HG02571 (cell line): ENCODE measurements around the gene WBP1L.
"Not testable (repeated sequence)": the region's sequence is repeated elsewhere in the genome, so short reads cannot be mapped to it uniquely, and the experiment has no call there.

Experiments
- ATAC-seq: cut with Tn5 transposase; IDR thresholded peaks from one replicate; pipeline ENCODE4 v1.9.1; 2021; ENCODE audit warnings: mild to moderate bottlenecking, moderate library complexity; ENCODE audit not compliant: unreplicated experiment

The WBP1L gene

DNA sequence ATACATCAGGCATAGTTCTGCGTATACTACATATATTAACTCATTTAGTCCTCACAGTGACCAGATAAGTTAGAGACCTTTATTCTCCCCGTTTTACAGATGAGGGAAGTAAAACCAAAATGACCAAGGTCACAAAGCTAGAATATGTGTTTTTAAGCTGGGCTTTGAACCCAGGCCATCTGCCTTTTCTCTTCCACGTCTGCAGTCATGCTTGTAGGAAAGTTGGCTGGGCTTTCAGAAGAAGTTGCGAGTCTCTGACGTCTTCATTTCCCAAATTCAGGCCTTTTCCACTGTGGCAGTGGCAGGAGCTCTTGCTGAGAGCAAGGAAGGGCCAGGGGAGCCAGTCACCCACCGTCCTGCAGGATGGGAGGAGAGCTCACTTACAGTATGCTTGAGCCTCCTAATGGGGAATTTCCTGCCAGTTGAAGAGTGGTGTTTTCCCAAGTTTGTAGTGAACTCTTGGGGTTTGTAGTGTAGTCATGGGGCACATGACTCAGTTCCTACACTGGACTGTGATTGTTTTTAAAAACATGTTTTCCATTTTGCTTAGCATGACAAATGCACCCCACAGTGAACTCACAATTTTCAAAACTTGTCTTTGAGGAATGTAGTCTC, 59.3 kb downstream of the WBP1L start:
- no peak for ATAC-seq

DNA sequence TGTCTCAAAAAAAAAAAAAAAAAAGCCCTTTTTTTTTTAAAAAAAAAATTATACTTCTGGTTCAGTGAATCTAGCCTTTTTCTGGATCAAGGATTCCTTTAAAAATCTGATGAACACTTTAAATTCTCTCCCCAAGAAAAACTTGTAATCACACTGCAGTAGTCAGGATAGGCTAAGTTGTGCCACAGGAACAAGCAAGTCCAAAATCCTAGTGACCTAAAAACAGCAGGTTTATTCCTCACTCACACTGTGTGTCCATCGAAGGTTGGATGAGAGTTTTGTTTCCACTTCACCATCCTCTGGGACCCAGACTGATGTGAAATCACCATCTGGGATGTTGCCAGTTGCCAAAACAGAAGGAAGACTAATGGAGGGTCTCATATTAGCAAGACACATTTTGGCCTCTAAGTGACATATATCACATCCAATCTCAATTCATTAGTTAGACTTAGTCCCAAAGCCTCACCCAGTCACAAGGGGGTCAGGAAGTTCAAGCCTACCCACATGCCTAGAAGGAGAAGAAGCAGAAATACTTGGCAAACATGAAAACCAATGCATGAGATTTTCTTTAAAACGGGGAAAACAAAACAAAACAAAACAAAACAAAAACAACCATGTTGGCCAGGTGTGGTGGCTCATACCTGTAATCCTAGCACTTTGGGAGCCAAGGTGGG, 60.8 kb downstream of the WBP1L start:
- no peak for ATAC-seq

DNA sequence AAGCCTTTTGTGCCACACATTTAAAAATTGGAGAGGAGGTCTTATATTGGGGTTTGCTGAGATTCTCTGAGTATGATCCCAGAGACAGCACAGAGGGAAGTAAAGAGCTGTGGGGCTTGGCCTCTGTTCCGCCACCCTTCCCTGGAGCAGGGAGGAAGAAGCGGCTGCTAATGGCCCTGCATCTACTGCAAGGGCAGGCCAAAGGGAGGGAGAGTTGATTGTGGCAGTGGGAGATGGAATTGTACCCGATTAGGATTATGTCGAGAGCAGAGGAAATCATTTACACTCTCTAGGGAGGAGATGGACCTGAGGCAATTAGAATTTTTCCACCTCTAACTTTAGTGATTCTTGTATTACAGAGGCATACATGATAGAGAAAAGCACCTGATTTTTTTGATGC, 64.6 kb downstream of the WBP1L start:
- no peak for ATAC-seq

DNA sequence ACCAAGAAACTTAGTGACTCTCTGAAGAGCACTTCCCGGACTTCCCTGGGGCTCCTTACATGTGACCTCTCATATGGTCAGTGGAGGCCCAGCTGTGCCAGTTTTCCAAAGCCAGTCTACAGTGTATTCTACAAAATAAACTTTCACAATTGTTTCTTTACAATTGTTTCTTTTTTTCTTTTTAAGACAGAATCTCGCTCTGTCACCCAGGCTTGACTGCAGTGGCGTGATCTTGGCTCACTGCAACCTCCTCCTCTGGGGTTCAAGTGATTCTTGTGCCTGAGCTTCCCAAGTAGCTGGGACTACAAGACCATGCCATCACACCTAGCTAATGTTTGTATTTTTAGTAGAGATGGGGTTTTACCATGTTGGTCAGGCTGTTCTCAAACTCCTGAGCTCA, 67.6 kb downstream of the WBP1L start:
- ATAC-seq: no peak

DNA sequence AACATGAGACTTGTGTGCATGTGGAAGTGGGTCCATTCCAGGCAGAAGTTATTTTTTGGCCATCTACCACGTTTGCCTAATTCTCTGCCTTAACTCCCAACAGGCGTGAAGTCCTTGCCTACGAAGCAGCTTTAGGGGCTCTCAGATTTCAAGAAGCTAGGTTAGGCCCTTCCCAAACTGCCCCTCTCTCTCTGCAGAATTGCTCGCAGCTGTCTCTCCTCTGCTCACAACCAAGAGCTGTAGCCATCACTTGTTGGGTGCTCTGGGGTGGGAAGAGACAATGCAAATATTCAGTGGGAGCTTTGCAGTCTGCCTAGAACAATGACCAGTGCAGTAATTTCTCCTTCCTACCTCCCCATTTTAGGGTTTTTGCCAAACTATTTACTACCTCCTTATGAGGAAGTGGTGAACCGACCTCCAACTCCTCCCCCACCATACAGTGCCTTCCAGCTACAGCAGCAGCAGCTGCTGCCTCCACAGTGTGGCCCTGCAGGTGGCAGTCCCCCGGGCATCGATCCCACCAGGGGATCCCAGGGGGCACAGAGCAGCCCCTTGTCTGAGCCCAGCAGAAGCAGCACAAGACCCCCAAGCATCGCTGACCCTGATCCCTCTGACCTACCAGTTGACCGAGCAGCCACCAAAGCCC, 68.6 kb downstream of the WBP1L start:
- no peak for ATAC-seq

DNA sequence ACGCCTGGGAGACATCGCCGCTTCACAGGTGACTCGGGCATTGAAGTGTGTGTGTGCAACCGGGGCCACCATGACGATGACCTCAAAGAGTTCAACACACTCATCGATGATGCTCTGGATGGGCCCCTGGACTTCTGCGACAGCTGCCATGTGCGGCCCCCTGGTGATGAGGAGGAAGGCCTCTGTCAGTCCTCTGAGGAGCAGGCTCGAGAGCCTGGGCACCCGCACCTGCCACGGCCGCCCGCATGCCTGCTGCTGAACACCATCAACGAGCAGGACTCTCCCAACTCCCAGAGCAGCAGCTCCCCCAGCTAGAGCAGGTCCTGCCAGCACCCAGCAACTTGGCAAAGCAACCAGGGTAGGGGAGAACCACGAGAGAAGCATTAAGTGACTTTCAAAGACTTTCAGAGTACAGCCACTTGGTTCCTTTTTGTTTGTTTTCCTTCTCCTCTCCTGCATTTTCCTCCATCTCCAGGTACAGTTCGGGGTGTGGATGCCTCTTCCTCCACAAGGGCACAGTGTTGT, 69.3 kb downstream of the WBP1L start:
- ATAC-seq: no peak

DNA sequence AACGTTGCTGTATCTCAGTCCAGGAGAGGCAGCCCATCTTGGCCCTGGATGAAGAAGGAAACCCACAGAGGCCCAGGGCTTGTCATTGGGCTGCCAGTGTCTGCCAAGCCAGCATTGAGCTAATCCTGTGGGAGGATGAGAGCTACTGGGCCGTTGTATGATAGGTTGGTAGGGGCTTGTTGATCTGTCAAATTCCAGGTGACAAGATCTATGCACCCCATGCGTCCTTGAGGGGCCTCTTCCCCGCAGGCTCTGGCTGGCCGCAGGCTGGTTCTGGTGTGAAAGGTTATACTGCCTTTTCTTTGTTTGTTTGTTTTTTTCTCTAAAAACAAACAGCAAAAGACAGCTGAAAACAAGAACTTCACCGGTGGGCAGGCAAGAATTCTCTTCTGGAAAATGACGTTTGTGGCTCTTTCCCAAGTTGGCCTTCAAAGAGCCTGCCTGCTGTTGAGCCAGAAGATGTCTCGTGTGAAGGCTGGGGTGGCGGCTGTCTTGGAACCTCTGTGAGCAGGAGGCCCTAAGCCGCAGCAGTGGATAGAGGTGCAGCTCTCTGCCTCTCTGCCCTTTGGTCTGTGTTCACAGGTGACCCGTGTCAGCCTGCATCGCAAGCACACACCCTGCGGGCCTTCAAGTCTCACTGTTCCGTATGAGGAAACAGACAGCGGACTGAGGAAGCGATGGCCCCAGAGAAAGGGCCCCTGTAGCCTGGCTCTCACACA, 70.1 kb downstream of the WBP1L start:
- no peak for ATAC-seq

DNA sequence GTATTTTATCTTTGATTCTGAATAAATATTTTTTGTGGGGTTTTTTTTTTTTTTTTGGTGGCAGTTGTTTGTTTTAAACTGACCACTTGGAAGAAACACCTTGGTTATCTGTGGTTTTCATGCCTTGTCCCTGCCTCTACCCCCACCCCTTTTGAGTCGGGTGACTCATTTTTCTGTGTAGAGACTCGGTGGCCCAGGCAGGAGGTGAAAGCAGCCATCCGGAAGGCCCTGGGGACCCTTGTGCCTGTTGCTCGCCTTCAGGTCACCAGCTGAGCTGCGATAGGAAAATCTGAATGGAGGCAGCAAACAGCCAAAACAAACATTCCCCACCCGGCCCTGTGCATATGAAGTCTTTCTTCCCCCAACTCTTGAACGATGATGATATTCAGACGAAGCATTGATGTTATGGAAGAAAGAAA, 70.7 kb downstream of the WBP1L start:
- ATAC-seq: no peak

DNA sequence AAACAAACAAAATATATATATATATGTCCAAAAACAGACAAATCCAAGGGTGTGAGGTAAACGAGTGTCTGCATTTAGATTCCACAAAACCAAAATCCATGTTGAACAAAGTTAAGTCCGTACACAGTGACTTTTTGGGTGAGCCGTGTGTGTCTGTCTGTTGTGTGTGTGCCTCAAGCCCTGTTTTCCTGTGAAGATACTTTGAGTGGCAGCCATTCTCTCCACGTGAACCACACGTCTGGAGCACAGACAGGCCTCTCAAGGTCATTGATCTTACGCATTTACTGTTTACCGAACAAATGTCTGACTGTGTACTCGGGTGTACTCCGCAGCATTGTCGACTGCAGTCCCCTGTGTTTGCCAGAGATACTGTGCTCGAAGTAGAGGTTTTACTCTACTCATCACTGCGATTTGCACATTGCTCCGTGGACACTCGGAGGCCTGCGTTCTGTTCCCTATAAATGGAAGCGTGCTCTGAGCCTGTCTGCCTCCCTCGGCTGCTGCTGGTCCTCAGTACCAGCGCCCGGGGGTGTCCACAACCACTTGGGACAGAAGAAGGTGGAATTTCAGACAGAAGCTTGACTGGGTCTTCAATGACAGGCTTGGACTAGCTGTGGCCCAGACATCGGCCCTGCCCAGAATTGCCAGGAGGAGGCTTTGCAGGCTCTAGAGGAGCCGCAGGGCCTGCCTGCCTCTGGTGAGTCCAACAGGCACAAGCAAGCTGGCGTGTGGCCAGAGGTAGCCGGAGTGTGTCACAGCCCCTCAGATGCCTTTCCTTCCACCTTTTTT, 71.3 kb downstream of the WBP1L start:
- ATAC-seq: no peak

DNA sequence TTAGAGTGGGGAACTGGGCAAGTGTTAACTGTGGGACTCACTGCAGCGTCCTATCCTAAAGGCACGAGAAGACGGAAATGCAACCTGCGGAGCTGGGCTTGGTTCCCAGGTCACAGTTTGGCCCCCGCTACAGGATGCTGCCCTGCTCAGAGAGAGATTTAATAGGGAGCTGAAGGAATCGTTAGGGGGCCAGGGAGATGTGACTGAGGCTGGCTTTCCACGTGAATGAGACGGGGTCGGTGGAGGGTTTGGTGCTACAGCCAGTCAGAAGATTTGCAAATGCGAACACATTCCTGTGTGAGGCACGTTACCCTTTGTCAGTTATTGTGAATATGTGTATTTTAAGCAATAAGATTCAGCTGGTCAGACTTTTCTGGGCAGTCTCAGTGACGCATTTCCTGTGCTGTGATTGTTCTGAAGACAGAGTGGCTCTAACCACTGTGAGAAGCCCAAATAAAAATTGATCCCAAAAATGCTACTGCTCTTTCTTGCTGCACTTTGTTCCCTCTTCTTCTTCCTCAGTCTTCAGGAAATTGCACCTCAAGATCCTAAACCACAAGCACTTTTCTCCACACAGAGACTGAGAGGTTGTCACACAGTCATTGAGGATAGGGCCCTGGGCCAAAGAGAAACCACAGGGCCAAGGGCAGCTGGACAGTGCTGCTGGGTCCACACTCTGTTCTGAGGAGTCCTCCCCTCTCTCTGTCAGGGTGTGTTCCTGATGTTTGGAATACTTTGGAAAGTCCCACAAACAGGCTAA, 72.2 kb downstream of the WBP1L start:
- no peak for ATAC-seq

DNA sequence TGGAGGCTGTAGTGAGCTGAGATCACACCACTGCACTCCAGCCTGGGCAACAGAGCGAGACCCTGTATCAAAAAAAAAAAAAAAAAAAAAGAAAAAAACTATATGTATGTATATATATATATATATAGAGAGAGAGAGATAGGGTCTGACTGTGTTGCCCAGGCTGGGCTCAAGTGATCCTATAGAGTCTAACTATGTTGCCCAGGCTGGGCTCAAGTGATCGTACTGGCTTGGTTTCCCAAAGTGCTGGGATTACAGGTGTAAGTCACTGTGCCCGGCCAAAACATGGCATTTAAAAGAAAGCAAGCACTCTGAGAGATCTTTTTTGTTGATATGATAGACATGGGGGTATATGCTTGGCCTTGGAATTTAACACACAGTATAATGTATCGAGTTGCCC, 73.4 kb downstream of the WBP1L start:
- no peak for ATAC-seq

DNA sequence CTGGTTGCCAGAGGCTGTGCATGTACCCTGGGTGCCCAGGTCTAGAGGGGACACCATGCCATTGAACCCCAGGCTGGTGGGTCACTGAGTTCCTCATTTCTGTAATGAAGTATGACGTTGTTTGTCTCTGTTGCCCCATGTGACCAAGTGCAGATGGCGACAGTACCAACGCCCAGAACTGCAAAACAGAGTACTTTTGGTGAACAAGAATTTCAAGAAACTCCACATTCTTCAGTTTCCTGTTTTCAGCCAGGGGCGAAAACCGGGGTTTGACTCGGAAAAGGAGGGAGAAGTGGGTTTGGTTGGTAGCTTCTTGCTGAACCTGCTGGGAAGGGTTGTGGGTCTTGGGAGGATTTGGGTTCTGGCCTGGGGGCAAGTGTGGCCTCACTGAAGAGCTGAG, 75.3 kb downstream of the WBP1L start:
- no peak for ATAC-seq

DNA sequence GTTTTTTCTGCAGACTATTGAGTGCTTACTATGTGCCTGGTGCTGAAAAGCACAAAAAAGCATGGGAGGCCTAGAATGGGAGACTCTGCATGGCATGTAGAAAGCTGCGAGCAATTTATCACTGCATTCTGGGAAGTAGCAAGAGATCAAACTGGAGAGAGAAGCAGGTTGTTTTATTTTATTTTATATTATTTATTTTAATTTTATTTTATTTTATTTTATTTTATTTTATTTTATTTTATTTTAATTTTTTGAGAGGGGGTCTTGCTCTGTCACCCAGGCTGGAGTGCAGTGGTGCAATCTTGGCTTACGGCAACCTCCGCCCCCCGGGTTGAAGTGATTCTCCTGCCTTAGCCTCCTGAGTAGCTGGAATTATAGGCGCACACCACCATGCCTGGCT, 76.3 kb downstream of the WBP1L start:
- not testable (repeated sequence) for ATAC-seq

DNA sequence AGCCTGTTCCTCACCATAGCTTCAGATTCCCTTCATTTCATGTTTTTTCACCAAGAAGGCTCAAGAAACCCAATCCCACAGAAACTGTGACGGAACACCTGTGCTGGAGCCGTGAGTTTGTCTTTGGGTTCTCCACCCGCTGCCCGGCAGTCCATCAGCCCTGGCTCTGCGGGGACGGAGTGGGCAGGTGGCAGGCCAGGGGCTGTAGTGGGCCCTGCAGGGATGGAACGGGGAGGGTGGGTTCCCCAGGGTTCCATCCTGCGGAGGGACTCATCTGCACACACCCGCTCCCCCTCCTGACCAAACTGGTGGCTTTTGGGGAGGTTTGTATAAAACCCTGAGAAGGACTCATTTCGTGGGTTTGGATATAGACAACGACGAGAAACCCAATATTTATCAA, 78.5 kb downstream of the WBP1L start:
- no peak for ATAC-seq

DNA sequence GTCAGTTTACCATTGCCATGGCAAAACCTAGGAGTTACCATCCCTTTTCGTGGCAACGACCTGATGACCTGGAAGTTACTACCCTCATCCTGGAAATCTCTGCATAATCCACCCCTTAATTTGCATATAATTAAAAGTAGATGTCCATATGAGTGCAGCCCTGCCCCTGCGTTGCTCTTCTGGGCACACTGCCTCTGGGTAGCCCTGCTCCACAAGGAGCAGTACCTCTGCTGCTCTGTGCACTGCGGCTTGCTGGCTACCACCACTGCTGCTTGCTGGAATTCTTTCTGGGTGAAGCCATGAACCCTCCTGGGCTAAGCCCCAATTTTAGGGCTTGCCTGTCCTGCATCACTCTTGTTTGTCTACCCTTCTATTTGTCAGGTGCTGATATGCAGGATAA, 80.9 kb downstream of the WBP1L start:
- ATAC-seq: no peak

DNA sequence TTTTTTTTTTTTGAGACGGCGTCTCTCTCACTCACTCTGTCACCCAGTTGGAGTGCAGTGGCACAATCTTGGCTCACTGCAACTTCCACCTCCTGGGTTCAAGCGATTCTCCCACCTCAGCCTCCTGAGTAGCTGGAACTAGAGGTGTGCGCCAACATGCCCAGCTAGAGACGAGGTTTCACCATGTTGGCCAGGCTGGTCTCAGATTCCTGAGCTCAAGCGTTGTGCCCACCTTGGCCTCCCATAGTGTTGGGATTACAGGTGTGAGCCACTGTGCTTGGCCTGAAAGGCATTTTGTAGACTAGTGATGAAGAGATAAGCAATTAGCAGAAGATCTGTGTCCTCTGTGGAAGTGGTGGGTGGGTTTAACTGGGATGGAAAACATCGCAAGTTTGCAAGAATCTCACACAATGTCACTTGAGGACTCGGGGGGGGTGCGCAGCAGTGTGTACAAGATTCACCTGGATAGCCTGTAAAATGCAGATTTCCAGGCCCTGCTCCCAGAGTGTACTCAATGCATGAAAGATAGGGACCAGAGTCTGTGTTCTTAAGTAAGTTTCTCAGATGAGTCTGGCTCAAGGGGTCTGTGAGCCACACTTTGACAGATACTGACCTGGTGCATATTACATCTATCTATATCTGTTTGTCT, 82.5 kb downstream of the WBP1L start:
- ATAC-seq: no peak

DNA sequence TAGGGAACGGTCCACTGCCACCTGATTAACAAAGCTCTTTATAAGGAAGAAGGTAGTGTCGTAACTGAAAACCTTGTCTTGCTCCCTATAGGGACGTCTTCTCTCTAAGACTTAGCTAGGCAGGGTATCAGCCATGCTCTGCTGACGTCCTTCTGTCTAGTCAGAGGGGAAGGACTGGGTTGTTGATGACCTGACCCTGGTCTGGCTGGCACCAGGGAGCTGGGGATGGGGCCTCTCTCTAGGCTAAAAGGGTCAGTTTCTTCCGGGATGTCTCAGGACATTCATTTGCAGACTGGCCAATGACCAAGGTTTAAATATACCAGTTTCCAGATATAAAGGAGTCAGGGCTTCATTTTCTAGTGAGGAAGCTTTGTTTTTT, 83.8 kb downstream of the WBP1L start:
- ATAC-seq: no peak

DNA sequence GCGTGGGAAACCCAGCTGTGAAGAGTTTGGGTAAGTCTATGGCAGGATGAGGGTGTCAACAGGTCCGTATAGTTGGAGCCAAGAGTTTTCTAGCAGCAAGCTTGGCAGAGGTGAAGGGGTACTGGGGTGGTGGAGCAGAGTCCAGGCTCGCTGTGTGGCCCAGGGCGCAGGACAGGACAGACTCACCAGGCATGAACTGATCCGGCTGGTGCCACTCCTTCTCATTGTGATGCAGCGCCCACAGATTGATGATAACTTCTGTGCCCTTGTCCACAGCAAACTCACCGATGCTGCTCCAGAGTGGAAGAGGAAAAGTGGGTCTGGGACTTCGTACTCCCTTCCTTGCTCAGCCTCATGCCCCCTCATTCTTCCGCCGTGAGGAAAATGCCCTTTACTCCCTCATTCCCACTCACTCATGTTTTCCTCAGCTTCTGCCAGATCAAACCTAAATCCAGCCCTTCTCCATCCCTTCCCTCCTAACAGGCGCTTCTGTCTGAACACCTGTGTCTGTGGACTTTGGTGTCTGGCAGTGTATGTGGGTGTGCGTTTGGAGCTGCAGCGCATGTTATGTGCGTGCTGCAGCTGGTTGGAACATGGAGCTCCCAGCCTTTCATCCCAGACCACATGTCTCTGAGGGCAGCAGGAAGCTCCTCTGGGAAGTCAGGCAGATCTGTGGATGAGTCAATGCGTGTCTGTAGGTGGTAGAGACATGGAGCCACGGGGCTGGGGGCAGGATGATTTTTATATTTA, 87.7 kb downstream of the WBP1L start:
- no peak for ATAC-seq

DNA sequence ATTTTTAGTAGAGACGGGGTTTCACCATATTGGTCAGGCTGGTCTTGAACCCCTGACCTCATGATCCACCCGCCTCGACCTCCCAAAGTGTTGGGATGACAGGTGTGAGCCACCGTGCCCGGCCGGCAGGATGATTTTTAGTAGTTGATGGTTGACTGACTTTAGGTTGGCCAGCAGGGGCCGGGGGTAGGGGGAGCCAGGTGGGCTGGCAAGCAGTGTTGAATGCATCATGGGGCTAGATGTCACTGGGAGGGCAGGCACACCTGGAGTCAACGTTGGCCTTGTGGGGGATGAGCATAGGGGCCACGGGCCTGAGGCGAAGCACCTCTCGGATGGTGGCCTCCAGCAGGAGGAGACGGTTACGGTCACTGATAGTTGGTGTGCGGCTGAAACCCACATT, 88.5 kb downstream of the WBP1L start:
- no peak for ATAC-seq
